Endothelial cell of umbilical vein (primary cell): ENCODE measurements around the gene CCL7. TPM values are rescaled to one million over a fixed set of nuclear protein-coding genes. Genes with fewer than 3 reads are reported as not detected.

Experiments used
- BruUV-seq: library from RNA; stranded (reverse); fragments of 400-500 nt; replicated peaks from 2 replicates; lab custom pipeline; 2021; lab: Mats Ljungman, UMichigan
- CTCF ChIA-PET: fragments of 300-600, 350-600 bp; sonication (Branson Sonifier 250); formaldehyde crosslinking; loops from one replicate; lab custom pipeline; 2021; ENCODE audit warnings: antibody characterized with exemption, inconsistent platforms; lab: Charles Lee
- POLR2A ChIA-PET: fragments of 300-600, 350-600 bp; sonication (Branson Sonifier 250); formaldehyde crosslinking; loops from one replicate; lab custom pipeline; 2021; ENCODE audit warnings: antibody characterized with exemption, inconsistent platforms; lab: Charles Lee
- DNase-seq: peaks from one replicate; pipeline ENCODE4 v3.0.0-alpha.2; 2011; ENCODE audit warnings: low read depth, low spot score
- FAIRE-seq: peaks from 2 replicates; lab custom pipeline; 2011; peaks lifted over from hg19 to GRCh38; lab: Jason Lieb, UNC
- H2AFZ ChIP-seq: 2 replicates; pipeline ENCODE4 v1.6.0; 2012; ENCODE audit warnings: low read depth, low read length, control low read depth, inconsistent platforms
- H3K27ac ChIP-seq: 2 replicates; pipeline ENCODE4 v1.5.1; 2011; ENCODE audit warnings: low read depth, mild to moderate bottlenecking, control low read depth, low read length, moderate library complexity; ENCODE audit not compliant: insufficient read depth
- H3K27me3 ChIP-seq, 2 experiments: 2 replicates each; pipeline versions ENCODE4 v1.6.0 to v1.6.1; 2011; ENCODE audit warnings: low read length in 2 of 2, mixed read lengths in 1 of 2; ENCODE audit not compliant: control insufficient read depth in 2 of 2, insufficient read depth in 2 of 2
- H3K36me3 ChIP-seq, 2 experiments: 2 replicates in 1 of 2; 3 replicates in 1 of 2; pipeline ENCODE4 v1.5.1; 2011; ENCODE audit warnings: low read length in 2 of 2, mild to moderate bottlenecking in 1 of 2, moderate library complexity in 1 of 2; ENCODE audit not compliant: control insufficient read depth in 2 of 2, insufficient read depth in 2 of 2; ENCODE audit errors: extremely low read depth in 1 of 2
- H3K4me1 ChIP-seq: 3 replicates; pipeline ENCODE4 v1.5.1; 2011; ENCODE audit warnings: mild to moderate bottlenecking, low read length; ENCODE audit not compliant: control insufficient read depth, insufficient read depth; ENCODE audit errors: extremely low read depth
- H3K4me2 ChIP-seq: 2 replicates; pipeline ENCODE4 v1.6.1; 2011; ENCODE audit warnings: low read length, control low read depth, mixed read lengths; ENCODE audit not compliant: insufficient read depth
- H3K4me3 ChIP-seq, 3 experiments: fragments of 200-600 bp in 1 of 3; sonication (generic), shearing (Covaris generic) in 1 of 3; replicated peaks in 1 of 3; 2 replicates each; pipeline ENCODE4 v1.5.1; 2011 to 2016; ENCODE audit warnings: control low read depth in 3 of 3, low read length in 3 of 3, mild to moderate bottlenecking in 2 of 3, inconsistent platforms in 1 of 3, low read depth in 1 of 3, moderate library complexity in 1 of 3; ENCODE audit not compliant: insufficient read depth in 1 of 3
- H3K79me2 ChIP-seq: 2 replicates; pipeline ENCODE4 v1.6.0; 2012; ENCODE audit warnings: low read length, inconsistent platforms; ENCODE audit not compliant: control insufficient read depth, insufficient read depth
- H3K9ac ChIP-seq: replicated peaks from 2 replicates; pipeline ENCODE3; 2011; ENCODE audit warnings: low read length, control low read depth; ENCODE audit not compliant: insufficient read depth; ENCODE audit errors: extremely low read depth
- H3K9me1 ChIP-seq: replicated peaks from 3 replicates; pipeline ENCODE4 v1.6.0; 2011; ENCODE audit warnings: mild to moderate bottlenecking, low read length; ENCODE audit not compliant: control insufficient read depth, insufficient read depth; ENCODE audit errors: extremely low read depth
- H3K9me3 ChIP-seq: replicated peaks from 2 replicates; pipeline ENCODE4 v1.5.1; 2012; ENCODE audit warnings: low read length, inconsistent platforms; ENCODE audit not compliant: control insufficient read depth, insufficient read depth
- H4K20me1 ChIP-seq: replicated peaks from 2 replicates; pipeline ENCODE3; 2011; ENCODE audit warnings: mild to moderate bottlenecking, low read length; ENCODE audit not compliant: control insufficient read depth, insufficient read depth; ENCODE audit errors: extremely low read depth
- EZH2 ChIP-seq: IDR thresholded peaks from 2 replicates; pipeline ENCODE4 v1.6.1; 2012; ENCODE audit warnings: borderline replicate concordance, low read depth, mild to moderate bottlenecking, moderate library complexity, low read length, inconsistent platforms; ENCODE audit not compliant: severe bottlenecking
- FOS ChIP-seq: IDR thresholded peaks from 2 replicates; pipeline ENCODE4 v1.6.1; 2011; ENCODE audit warnings: mild to moderate bottlenecking, low read length, moderate library complexity, borderline replicate concordance; ENCODE audit not compliant: insufficient read depth
- GATA2 ChIP-seq: IDR thresholded peaks from 2 replicates; pipeline ENCODE4 v1.7.0; 2011; ENCODE audit warnings: low read depth, mild to moderate bottlenecking, moderate library complexity, mixed read lengths, low read length; ENCODE audit not compliant: insufficient read length, insufficient read depth
- JUN ChIP-seq: IDR thresholded peaks from 2 replicates; pipeline ENCODE4 v1.6.1; 2011; ENCODE audit warnings: borderline replicate concordance, low read depth; ENCODE audit not compliant: insufficient read length, insufficient read depth
- MYC ChIP-seq: IDR thresholded peaks from one replicate; pipeline ENCODE4 v1.6.1; 2011; ENCODE audit warnings: mild to moderate bottlenecking, low read depth, low read length
- POLR2A ChIP-seq: IDR thresholded peaks from 2 replicates; pipeline ENCODE4 v1.6.1; 2012; ENCODE audit warnings: low read depth, mild to moderate bottlenecking, control low read depth, low read length
- POLR2AphosphoS5 ChIP-seq: IDR thresholded peaks from 2 replicates; pipeline ENCODE4 v1.6.1; 2012; ENCODE audit warnings: low read depth, mild to moderate bottlenecking, control low read depth, low read length, moderate library complexity; ENCODE audit not compliant: insufficient read depth
- dilution Hi-C: fragments of 300-500 bp; cut with MboI; formaldehyde crosslinking; loops from one replicate; pipeline ENCODE4 v1.15.0; 2019; ENCODE audit warnings: low sequenced_read_pairs; ENCODE audit not compliant: extremely low pct_ligation_motif_present
- intact Hi-C: fragments of 100-400 bp; cut with micrococcal nuclease; formaldehyde crosslinking; loops from one replicate; pipeline ENCODE4 v1.10.0; 2022
- polyA plus RNA-seq, 4 experiments: library from polyadenylated mRNA; depleted of rRNA in 3 of 4; stranded (reverse) in 3 of 4; unstranded in 1 of 4; fragments of >200 nt; gene quantifications; 2 replicates each; pipeline versions ENCODE4 v1.2.1 to v1.2.3, GENCODE V29; 2011 to 2012; ENCODE audit warnings: missing spikeins in 1 of 4
- total RNA-seq: library from RNA; stranded (reverse); gene quantifications from 2 replicates; pipeline ENCODE4 v1.2.3, GENCODE V29; 2021
- TF ChIP-seq, protein P1 (sequence below), 2 donors: IDR thresholded peaks; 1 replicate in 1 of 2; 2 replicates in 1 of 2; pipeline ENCODE4 v1.5.1; 2011; ENCODE audit warnings: low read length in 2 of 2, mild to moderate bottlenecking in 2 of 2, moderate library complexity in 2 of 2, control low read depth in 1 of 2, inconsistent platforms in 1 of 2, low read depth in 1 of 2; ENCODE audit not compliant: insufficient read depth in 1 of 2; ENCODE audit errors: extremely low read depth in 1 of 2
- TF ChIP-seq, protein P2 (sequence below): IDR thresholded peaks from 2 replicates; pipeline ENCODE4 v1.6.1; 2011; ENCODE audit not compliant: insufficient read depth, insufficient read length

CCL7 gene
- total and polyA plus RNA-seq, 2 donors (not counting 3 experiments of a cell fraction or from before 2014, with no cell fraction given), result 0.25 TPM; not detected in 1

DNA sequence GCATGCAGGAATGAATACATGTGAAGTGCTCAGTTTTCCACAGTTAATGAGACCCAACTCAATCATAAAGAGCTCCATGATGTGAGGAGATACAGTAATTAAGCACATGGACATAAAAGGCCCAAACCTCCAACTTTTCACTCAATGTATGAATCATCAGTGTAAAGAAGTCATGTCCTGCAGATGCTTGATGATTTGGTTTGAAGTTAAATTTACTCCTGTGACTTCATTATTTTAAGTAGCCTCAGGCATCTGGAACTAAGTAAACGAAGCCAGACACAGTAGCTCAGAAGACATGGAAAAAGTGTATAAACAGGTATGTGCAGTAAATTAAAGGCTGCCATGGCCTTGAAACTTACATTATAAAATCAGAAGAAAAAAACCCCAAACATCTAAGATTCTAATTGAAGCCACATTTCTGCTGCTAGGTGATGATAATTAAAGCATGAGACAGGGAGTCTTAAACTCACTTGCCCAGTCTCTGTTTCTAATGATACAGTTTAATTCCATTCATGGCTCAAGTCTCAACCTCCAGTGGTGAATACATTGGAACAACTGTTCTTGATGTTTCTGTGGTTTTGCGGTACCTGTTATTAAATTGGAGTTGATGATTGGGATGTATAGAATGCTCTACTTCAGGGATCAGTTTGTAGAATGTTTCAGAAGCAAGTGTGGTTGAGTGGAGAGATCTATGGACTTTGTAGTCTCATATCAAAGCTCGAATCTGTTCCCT lies 43.8 kb upstream of the CCL7 start:
- dilution Hi-C loops (no loop called here), intact Hi-C loops (no loop called here)
- no peak overlapping the region for H3K4me2 ChIP-seq
- peaks cover under 1% of the 10 kb centered on the region for H3K4me1 ChIP-seq
- H3K36me3 ChIP-seq, result no peaks in the 10 kb centered on the region
- ChIA-PET CTCF (interaction anchor here (1.4 to 1.8 kb wide), 2 partner anchors 25 to 80 kb away, joined by 3 to 7 read pairs; no protein-coding TSS in a partner anchor), POLR2A (no interaction called here)
- H3K4me3 ChIP-seq, result no peak overlapping the region
- FAIRE-seq (peak; percentile 37), DNase-seq (no peak)
- H3K9ac ChIP-seq, result no peak overlapping the region
- TF ChIP-seq, protein P1, sequence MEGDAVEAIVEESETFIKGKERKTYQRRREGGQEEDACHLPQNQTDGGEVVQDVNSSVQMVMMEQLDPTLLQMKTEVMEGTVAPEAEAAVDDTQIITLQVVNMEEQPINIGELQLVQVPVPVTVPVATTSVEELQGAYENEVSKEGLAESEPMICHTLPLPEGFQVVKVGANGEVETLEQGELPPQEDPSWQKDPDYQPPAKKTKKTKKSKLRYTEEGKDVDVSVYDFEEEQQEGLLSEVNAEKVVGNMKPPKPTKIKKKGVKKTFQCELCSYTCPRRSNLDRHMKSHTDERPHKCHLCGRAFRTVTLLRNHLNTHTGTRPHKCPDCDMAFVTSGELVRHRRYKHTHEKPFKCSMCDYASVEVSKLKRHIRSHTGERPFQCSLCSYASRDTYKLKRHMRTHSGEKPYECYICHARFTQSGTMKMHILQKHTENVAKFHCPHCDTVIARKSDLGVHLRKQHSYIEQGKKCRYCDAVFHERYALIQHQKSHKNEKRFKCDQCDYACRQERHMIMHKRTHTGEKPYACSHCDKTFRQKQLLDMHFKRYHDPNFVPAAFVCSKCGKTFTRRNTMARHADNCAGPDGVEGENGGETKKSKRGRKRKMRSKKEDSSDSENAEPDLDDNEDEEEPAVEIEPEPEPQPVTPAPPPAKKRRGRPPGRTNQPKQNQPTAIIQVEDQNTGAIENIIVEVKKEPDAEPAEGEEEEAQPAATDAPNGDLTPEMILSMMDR (IDR thresholded peaks at IDR 0.05; ENCODE audit: extremely low read depth in 1 of 2, insufficient read depth in 1 of 2, low read depth in 1 of 2, low read length in 2 of 2), result no peak
- TF ChIP-seq POLR2AphosphoS5 (no peak), FOS (no peak), GATA2 (no peak), EZH2 (no peak), MYC (no peak), POLR2A (no peak), JUN (no peak)
- TF ChIP-seq, protein P2, sequence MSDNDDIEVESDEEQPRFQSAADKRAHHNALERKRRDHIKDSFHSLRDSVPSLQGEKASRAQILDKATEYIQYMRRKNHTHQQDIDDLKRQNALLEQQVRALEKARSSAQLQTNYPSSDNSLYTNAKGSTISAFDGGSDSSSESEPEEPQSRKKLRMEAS, result no peak
- H3K27ac ChIP-seq, result no peak overlapping the region
- H4K20me1 ChIP-seq, result no peaks in the 10 kb centered on the region
- H3K27me3 ChIP-seq, result peaks cover 4 to 10% of the 10 kb centered on the region in 2 experiments
- H3K9me1 ChIP-seq, result no peaks in the 10 kb centered on the region
- no peaks in the 10 kb centered on the region for H3K9me3 ChIP-seq
- no peaks in the 10 kb centered on the region for H3K79me2 ChIP-seq
- no peak overlapping the region for H2AFZ ChIP-seq
- BruUV-seq, result no TSS peak
